SK-N-SH (cell line): ENCODE data around the gene SLC17A7. TPM values are rescaled to one million over a fixed set of nuclear protein-coding genes. Genes with fewer than 3 reads are reported as not detected.

ENCODE experiments used
- CTCF ChIA-PET: fragments of 300-600, 350-600 bp; formaldehyde crosslinking; extraction: SDS; loops from one replicate; lab custom pipeline; 2021; lab: Yijun Ruan, JAX
- POLR2A ChIA-PET: fragments of 350-600 bp; sonication (Branson Sonifier 250); formaldehyde crosslinking; extraction: SDS; loops from one replicate; lab custom pipeline; 2020; ENCODE audit warnings: antibody characterized with exemption, inconsistent platforms; lab: Yijun Ruan, JAX
- DNase-seq: peaks from one replicate; pipeline ENCODE4 v3.0.0; 2012
- H2AFZ ChIP-seq: fragments of 200-600 bp; sonication (generic); 2 replicates; pipeline ENCODE4 v1.8.1; 2016; ENCODE audit warnings: antibody characterized with exemption, mild to moderate bottlenecking, low read depth
- H3F3A ChIP-seq: fragments of 200-600 bp; sonication (generic); replicated peaks from 2 replicates; pipeline ENCODE3; 2016; ENCODE audit warnings: antibody characterized with exemption, mild to moderate bottlenecking; ENCODE audit not compliant: insufficient read depth
- H3K27ac ChIP-seq, 2 experiments: fragments of 200-500 bp in 1 of 2; fragments of 200-600 bp in 1 of 2; sonication (Bioruptor generic) in 1 of 2; sonication (generic), shearing (Covaris generic) in 1 of 2; 2 replicates each; pipeline versions ENCODE4 v1.5.1 to v1.6.1; 2014 to 2016; ENCODE audit warnings: low read depth in 2 of 2, inconsistent platforms in 1 of 2, low read length in 1 of 2, mild to moderate bottlenecking in 1 of 2, mixed read lengths in 1 of 2
- H3K27me3 ChIP-seq: fragments of 200-600 bp; sonication (generic), shearing (Covaris generic); 2 replicates; pipeline ENCODE4 v1.6.1; 2016; ENCODE audit warnings: mixed run types; ENCODE audit not compliant: insufficient read depth
- H3K36me3 ChIP-seq, 2 experiments: fragments of 200-500 bp in 1 of 2; fragments of 200-600 bp in 1 of 2; sonication (Bioruptor generic) in 1 of 2; sonication (generic) in 1 of 2; replicated peaks in 1 of 2; 2 replicates each; pipeline versions ENCODE3 to v1.5.1; 2014 to 2016; ENCODE audit warnings: low read length in 1 of 2, mild to moderate bottlenecking in 1 of 2; ENCODE audit not compliant: insufficient read depth in 2 of 2, control insufficient read depth in 1 of 2
- H3K4me1 ChIP-seq, 2 experiments: fragments of 200-500 bp in 1 of 2; fragments of 200-600 bp in 1 of 2; sonication (Bioruptor generic) in 1 of 2; sonication (generic), shearing (Covaris generic) in 1 of 2; 2 replicates each; pipeline versions ENCODE4 v1.5.1 to v1.6.1; 2014 to 2016; ENCODE audit warnings: low read depth in 1 of 2, low read length in 1 of 2, mixed run types in 1 of 2; ENCODE audit not compliant: insufficient read depth in 2 of 2, control insufficient read depth in 1 of 2
- H3K4me2 ChIP-seq: fragments of 200-600 bp; sonication (generic), shearing (Covaris generic); 2 replicates; pipeline ENCODE4 v1.6.1; 2017; ENCODE audit warnings: mixed run types
- H3K4me3 ChIP-seq, 2 experiments: fragments of 200-500 bp in 1 of 2; fragments of 200-600 bp in 1 of 2; sonication (Bioruptor generic) in 1 of 2; sonication (generic), shearing (Covaris generic) in 1 of 2; 2 replicates each; pipeline versions ENCODE4 v1.5.1 to v1.8.1; 2014 to 2016; ENCODE audit warnings: low read depth in 2 of 2, inconsistent platforms in 1 of 2, low read length in 1 of 2, mild to moderate bottlenecking in 1 of 2, mixed read lengths in 1 of 2, moderate library complexity in 1 of 2
- H3K79me2 ChIP-seq: fragments of 200-600 bp; sonication (generic); 2 replicates; pipeline ENCODE4 v1.8.1; 2017; ENCODE audit warnings: mild to moderate bottlenecking; ENCODE audit not compliant: insufficient read depth
- H3K9ac ChIP-seq: fragments of 200-600 bp; sonication (generic); 2 replicates; pipeline ENCODE4 v1.6.1; 2017; ENCODE audit warnings: mixed run types
- H3K9me2 ChIP-seq: fragments of 200-600 bp; sonication (generic); 2 replicates; pipeline ENCODE4 v1.6.1; 2017; ENCODE audit warnings: mixed run types
- H3K9me3 ChIP-seq: fragments of 200-600 bp; sonication (generic); 2 replicates; pipeline ENCODE4 v1.6.1; 2017; ENCODE audit warnings: mixed run types, mild to moderate bottlenecking, moderate library complexity
- H4K20me1 ChIP-seq: fragments of 200-600 bp; sonication (generic); 2 replicates; pipeline ENCODE4 v1.6.1; 2017; ENCODE audit warnings: mild to moderate bottlenecking, mixed run types; ENCODE audit not compliant: insufficient read depth
- CTCF ChIP-seq: fragments of 200-600 bp; sonication (generic); IDR thresholded peaks from 2 replicates; pipeline ENCODE4 v1.6.1; 2017; ENCODE audit warnings: antibody characterized with exemption, mild to moderate bottlenecking, moderate library complexity
- FOXJ3 ChIP-seq: sonication (generic); formaldehyde crosslinking; IDR thresholded peaks from 2 replicates; pipeline ENCODE4 v1.5.1; 2020; ENCODE audit warnings: mild to moderate bottlenecking, missing genetic modification reagents
- GABPA ChIP-seq: IDR thresholded peaks from 2 replicates; pipeline ENCODE4 v1.4.0; 2012; ENCODE audit warnings: low read depth, mild to moderate bottlenecking
- IRF3 ChIP-seq: fragments of 150-350 bp; IDR thresholded peaks from 2 replicates; pipeline ENCODE4 v1.6.1; 2016; ENCODE audit warnings: mild to moderate bottlenecking, low read depth, low read length
- NRF1 ChIP-seq: IDR thresholded peaks from 2 replicates; pipeline ENCODE4 v1.6.1; 2012; ENCODE audit warnings: low read depth, mild to moderate bottlenecking, low read length
- PBX3 ChIP-seq: IDR thresholded peaks from 2 replicates; pipeline ENCODE4; 2012
- SIN3A ChIP-seq: IDR thresholded peaks from 2 replicates; pipeline ENCODE4 v1.6.1; 2012; ENCODE audit warnings: low read depth, mild to moderate bottlenecking, low read length, moderate library complexity, borderline replicate concordance
- SMC3 ChIP-seq: IDR thresholded peaks from 2 replicates; pipeline ENCODE4 v1.6.1; 2012; ENCODE audit warnings: low read depth, low read length, improper control_type of control experiment
- USF1 ChIP-seq: IDR thresholded peaks from 2 replicates; pipeline ENCODE4 v1.4.0; 2012; ENCODE audit warnings: low read depth, borderline replicate concordance
- USF2 ChIP-seq: fragments of 150-350 bp; IDR thresholded peaks from 2 replicates; pipeline ENCODE4 v1.6.1; 2017; ENCODE audit warnings: antibody characterized with exemption, low read length, low read depth, borderline replicate concordance
- YY1 ChIP-seq: IDR thresholded peaks from 2 replicates; pipeline ENCODE4 v1.4.0; 2012; ENCODE audit warnings: low read depth, mild to moderate bottlenecking
- WGBS: methylation state at CpG from one replicate; pipeline ENCODE4 v1.1.6; 2017; ENCODE audit warnings: low lambda C conversion rate; 5-methylcytosine and 5-hydroxymethylcytosine counted together
- polyA plus RNA-seq, 3 experiments: library from polyadenylated mRNA; depleted of rRNA; stranded (reverse); fragments of >200 nt; gene quantifications; 2 replicates each; pipeline ENCODE4 v1.2.3, GENCODE V29; 2012

SLC17A7 gene
- polyA plus RNA-seq, 1 of the 3 experiments (the other 2 are of a cell fraction), result 0.59 TPM

GRCh38 chr19:49434907-49435583 is 6.3 kb downstream of the SLC17A7 start:
- Histone ChIP-seq H3K27me3 (peaks cover 95% of the 10 kb centered on the region), H3K27ac (no peak overlapping the region)
- POLR2A ChIA-PET, result no interaction called here

GRCh38 chr19:49433240-49433901 is 8.0 kb downstream of the SLC17A7 start:
- H2AFZ ChIP-seq, result no peak overlapping the region
- TF ChIP-seq YY1 (no peak), NRF1 (no peak), CTCF (no peak), SIN3A (no peak), GABPA (no peak), IRF3 (no peak), SMC3 (no peak), USF1 (no peak)
- H3K27ac ChIP-seq, result no peak overlapping the region
- no peaks in the 10 kb centered on the region for H3K9me2 ChIP-seq
- ChIA-PET CTCF (interaction anchor here (0.6 to 3.7 kb wide), 3 partner anchors 9 to 42 kb away, joined by 3 to 36 read pairs (median 15); no protein-coding TSS in a partner anchor), POLR2A (no interaction called here)
- H3K4me3 ChIP-seq, result no peak overlapping the region
- peaks cover 95% of the 10 kb centered on the region for H3K27me3 ChIP-seq
- H3K79me2 ChIP-seq, result no peaks in the 10 kb centered on the region
- H3F3A ChIP-seq, result peaks cover 9% of the 10 kb centered on the region
- peaks cover 0 to 8% of the 10 kb centered on the region in 2 experiments; a peak in 1 of 4 replicates for H3K4me1 ChIP-seq
- H3K36me3 ChIP-seq, result no peaks in the 10 kb centered on the region
- no peaks in the 10 kb centered on the region for H4K20me1 ChIP-seq
- H3K4me2 ChIP-seq, result no peak overlapping the region
- 24% methylated on average over 25 of the region's 31 CpGs for WGBS
- no peaks in the 10 kb centered on the region for H3K9me3 ChIP-seq
- no peak for DNase-seq
- no peak overlapping the region for H3K9ac ChIP-seq

More at GRCh38 chr19:49434907-49435583, 6.3 kb downstream of the SLC17A7 start:
- peaks cover 0 to 10% of the 10 kb centered on the region in 2 experiments; a peak in 1 of 4 replicates for H3K4me1 ChIP-seq
- H3K4me2 ChIP-seq, result no peak overlapping the region
- no peak overlapping the region for H3K9ac ChIP-seq
- DNase-seq, result peak; percentile 67
- H3K9me3 ChIP-seq, result no peaks in the 10 kb centered on the region
- no peaks in the 10 kb centered on the region for H3K79me2 ChIP-seq
- TF ChIP-seq FOXJ3 (no peak), IRF3 (peak; percentile 22; the same call in 1 of the 2 replicates), PBX3 (peak; percentile 31; the same call in 1 of the 2 replicates), USF2 (no peak)
- 64% methylated on average over 18 of the region's 18 CpGs for WGBS
- H4K20me1 ChIP-seq, result no peaks in the 10 kb centered on the region
- no peak overlapping the region for H3K4me3 ChIP-seq
- H3K36me3 ChIP-seq, result no peaks in the 10 kb centered on the region
- H2AFZ ChIP-seq, result no peak overlapping the region
- H3F3A ChIP-seq, result peaks cover 4% of the 10 kb centered on the region
- no peaks in the 10 kb centered on the region for H3K9me2 ChIP-seq
- CTCF ChIA-PET, result interaction anchor here (1.6 to 3.7 kb wide), 5 partner anchors 8 to 44 kb away, joined by 3 to 36 read pairs (median 8); partner anchors contain the start of gene PTH2
